NCI-H524 (cell line): ENCODE data around the gene FBXO24.
"Not testable (repeated sequence)": the region's sequence is repeated elsewhere in the genome, so short reads cannot be mapped to it uniquely, and the experiment has no call there.

ENCODE experiments used
- DNase-seq, 2 experiments: peaks; one replicate each; lab custom pipeline; 2025; lab: John Stamatoyannopoulos, UW

FBXO24 gene, protein sequence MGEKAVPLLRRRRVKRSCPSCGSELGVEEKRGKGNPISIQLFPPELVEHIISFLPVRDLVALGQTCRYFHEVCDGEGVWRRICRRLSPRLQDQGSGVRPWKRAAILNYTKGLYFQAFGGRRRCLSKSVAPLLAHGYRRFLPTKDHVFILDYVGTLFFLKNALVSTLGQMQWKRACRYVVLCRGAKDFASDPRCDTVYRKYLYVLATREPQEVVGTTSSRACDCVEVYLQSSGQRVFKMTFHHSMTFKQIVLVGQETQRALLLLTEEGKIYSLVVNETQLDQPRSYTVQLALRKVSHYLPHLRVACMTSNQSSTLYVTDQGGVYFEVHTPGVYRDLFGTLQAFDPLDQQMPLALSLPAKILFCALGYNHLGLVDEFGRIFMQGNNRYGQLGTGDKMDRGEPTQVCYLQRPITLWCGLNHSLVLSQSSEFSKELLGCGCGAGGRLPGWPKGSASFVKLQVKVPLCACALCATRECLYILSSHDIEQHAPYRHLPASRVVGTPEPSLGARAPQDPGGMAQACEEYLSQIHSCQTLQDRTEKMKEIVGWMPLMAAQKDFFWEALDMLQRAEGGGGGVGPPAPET

DNA sequence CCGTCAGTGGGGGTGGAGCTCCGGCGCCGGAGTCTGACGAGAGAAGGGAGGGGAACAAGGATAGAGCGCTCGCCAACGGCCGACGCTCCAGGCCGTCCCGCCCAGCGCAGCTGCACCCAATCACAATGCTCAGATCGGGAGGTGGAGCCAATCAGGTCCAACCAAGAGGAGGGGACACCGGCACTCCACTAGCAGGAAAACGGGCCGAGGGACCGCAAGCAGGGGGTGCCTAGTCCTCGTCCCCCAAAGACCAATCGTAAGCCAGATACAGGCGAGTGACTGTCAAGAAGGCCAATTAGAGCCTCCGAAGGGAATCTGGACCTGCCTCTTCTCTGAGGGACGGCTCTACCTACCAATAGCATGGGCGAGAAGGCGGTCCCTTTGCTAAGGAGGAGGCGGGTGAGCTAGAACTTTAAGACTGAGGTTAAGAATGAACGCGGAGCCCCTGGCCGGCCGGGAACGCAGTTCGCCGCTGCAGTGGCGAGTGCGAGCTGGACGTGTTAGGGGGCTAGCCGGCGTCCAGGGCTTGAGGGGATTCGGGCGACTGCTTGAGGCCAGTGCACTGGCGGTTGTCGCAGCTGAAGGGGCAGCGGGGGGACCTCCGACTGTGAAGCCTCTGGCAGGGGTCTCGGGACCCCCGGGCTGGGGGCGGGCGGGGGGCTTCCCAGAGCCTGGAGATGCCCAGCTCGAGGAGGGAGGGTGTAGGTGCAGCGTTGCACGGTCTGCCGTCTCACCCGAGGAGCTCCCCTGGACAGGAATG lies at the start of gene FBXO24:
Gene FBXO24, plus strand, starts transcription at position 63 of the 760 bp plus-strand sequence. Its CDS starts 298 bp downstream, at position 361.
- DNase-seq: peak; percentile 99

DNA sequence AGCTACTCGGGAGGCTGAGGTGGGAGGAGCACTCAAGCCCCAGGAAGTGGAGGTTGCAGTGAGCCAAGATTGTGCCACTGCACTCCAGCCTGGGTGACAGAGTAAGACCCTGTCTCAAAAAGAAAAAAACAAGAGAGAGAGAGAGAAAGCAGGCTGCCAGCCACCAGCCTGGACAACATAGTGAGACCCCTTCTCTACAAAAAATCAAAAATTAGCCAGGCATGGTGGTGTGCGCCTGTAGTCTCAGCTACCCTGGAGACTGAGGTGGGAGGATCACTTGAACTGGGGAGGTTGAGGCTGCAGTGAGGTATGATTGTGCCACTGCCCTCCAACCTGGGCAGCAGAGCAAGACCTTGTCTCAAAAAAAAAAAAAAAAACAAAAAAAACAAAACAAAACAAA lies 49.4 kb upstream of the FBXO24 start:
- DNase-seq: not testable (repeated sequence)

- no peak for DNase-seq
Measured at GRCh38 chr7:100538348-100538653, 47.8 kb upstream of the FBXO24 start.

GRCh38 chr7:100538654-100539435 lies 47.3 kb upstream of the FBXO24 start, which contains the start of gene AGFG2:
TSS of gene AGFG2 (plus strand) at chr7:100539203. CDS start at chr7:100539347, 144 bp downstream.
- peak; percentile 98 to 99 for DNase-seq

- DNase-seq: no peak
Measured at GRCh38 chr7:100539436-100540006, 46.6 kb upstream of the FBXO24 start.

DNA sequence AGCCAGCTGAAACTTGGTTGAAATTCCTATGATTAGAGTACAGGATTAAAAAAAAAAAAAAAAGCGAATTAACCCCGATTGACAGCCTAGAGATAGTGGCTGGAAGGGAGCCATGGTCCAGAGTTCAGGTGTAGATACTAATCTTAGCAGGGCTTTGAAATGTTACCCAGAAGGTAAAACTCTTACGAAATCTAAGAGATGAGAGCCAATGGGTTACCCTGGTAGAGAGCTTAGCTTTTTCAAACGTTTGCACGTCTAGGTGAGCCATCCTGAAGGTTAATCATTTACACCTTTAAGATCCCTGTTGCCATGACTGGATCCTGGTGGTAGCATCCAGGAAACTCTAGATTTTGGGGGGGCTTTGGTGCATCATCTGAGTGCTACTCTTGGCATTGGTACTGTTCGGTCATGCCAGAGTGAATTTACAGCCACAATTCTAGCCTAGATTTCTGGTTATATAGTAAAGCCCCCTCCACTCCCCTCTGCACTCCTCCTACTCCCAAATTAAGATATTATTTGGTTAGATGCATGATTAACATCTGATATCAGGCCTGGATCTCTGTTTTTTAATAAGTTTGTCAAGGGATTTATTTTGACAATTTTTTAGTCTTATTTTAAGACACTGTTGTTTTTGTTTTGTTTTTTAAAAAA lies 45.9 kb upstream of the FBXO24 start:
- DNase-seq: no peak

- not testable (repeated sequence) for DNase-seq
Measured at GRCh38 chr7:100541309-100541708, 44.8 kb upstream of the FBXO24 start.

GRCh38 chr7:100543586-100543985 lies 42.5 kb upstream of the FBXO24 start:
- no peak for DNase-seq

DNA sequence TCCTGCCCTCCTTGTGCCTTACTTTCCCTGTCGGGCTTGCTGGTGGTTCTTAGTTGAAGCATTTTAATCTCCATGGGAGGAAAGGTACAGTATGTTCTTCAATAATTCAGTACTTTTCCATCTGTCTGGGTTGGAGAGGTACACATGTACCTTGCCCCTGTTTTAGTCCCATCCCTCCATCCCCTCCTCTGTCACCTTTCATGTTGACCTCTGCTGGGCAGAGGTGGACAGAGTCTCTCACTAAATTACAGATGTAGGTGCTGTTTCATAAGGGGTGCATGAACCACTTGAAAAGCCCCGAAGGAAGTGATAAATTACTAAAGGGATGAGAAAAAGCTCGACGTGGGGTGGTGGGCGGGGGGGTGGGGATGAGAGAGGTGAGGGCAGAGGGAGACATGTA lies 41.7 kb upstream of the FBXO24 start:
- DNase-seq: no peak

DNA sequence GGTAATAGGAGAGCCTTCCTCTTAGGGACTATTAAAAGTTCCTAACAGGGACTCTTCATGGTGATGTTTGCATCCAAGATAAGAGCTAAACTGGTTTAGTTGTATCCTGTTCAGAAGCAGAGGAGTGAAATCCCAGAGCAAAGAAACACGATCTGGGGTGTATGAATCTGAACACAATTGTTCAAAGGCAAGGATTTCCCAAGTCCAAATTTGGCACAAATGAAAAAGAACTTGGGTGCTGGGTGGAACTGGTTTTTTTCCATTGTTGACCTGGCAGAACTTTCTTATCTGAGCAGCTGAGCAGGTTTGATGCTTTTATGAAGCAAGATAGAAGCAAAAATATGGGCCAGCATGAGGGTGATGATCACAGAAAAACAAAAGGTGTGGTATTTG lies 41.2 kb upstream of the FBXO24 start:
- no peak for DNase-seq

DNA sequence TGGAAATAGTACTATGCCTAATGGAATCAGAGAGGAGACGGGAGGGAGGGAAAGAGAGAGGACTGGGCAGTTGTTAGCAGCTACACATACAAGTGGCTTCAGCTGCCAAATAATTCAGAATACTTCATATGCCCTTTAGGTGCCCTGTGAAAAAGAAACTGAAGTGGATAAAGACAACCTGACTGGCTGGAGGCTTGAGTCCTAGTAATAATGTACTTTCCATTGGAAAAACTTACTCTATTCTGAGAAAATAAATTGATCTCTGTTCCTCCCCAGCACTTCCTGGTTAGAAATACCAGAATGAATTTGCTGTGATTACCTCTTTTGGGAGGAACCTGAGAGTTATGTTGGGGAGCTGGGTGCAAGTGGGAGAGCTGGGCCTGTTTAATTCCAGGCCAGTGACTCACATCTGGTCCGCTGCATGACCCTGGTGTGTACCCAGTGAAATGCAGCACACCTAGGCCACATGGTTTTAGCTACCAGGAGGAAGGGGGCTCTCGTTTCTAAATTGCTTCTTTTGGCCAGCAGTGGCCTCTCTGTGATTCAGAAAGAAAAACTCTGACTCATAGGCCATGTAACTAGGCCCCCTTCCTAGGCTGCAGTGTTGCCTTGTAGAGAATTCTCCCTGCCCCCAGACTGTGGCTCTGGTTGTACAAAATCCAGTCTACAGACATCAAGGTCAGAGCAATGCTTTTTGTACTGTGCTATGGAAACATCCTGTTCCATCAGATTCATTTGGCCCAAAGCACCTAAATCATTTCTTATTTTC lies 40.6 kb upstream of the FBXO24 start:
- no peak for DNase-seq

DNA sequence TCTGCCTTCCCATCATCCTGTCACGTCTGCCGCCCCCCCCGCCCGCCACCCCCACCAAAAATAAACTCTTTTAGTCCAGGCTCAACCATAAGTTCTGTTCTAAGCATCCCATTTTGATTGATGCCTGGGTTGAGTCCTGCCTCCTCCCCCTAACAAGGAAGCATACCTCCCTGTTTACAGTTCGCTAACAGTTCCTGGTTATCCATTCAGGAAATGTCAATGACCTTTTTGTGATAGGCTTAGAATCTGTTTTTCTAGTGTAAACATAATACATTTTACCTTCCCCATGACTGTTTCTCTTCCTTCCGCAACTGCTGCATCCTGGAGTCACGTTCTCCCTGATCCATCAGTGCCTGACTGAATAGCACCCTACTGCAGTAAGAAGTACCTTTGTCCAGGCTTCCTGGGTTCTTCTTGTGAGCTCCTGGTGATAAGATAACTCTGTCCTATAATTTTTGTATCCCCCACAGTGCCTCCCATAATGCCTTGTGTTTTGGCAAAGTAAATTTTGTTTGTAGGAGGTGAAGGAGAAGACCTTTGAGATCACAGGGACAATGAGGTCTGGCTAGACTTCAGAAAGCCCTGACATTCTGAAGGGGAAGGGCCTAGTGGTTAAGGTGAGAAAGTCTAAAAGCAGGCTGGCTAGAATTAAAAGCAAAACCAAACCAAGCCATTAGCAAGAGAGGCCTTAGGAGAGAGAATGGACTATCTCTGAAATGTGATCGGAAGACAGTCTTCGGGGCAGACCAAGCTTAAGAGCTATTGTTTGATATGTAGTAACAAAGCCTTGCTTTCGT lies 39.8 kb upstream of the FBXO24 start:
- no peak for DNase-seq

DNA sequence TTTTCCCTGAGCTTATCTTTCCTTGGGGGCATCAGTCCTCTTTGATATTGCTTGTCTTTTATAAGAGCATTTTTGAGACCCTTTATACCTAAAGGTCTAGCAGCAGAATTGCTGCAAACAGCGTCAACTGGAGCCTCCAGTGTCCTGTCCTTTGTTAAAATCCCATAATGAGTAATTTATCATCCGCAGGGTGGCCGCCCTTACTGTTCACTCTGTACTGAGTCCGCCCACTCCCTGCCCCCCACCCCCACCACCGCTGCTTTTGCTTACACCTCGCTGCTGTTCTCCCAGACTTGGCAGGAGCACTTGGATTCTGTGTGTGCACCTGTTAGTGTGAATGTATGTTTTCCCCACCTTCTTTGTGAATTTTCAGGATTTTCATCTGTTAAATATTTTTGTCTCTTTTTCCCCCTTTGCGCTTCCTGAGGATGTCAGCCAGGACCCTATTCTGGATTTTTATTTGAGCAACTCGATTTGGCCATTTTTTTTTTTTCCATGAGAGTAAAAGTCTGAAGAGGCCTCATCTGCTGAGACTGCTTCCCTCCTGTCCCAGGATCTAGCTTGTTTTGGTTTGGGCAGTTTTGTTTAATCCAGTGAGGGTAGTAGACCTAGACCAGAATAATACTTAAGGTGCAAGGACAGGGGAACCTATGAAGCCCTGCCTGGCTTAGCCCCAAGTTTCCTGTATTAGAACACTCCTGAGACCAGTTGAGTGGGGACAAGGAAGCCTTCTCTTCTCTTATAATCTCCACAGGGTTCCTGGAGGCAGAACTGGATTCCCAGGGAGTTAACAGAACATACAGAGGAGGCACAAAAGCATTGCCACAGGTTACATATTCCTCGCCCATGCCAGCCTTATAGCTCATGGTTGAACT lies 39.0 kb upstream of the FBXO24 start:
- no peak for DNase-seq

GRCh38 chr7:100547872-100548271 lies 38.3 kb upstream of the FBXO24 start:
- no peak for DNase-seq

DNA sequence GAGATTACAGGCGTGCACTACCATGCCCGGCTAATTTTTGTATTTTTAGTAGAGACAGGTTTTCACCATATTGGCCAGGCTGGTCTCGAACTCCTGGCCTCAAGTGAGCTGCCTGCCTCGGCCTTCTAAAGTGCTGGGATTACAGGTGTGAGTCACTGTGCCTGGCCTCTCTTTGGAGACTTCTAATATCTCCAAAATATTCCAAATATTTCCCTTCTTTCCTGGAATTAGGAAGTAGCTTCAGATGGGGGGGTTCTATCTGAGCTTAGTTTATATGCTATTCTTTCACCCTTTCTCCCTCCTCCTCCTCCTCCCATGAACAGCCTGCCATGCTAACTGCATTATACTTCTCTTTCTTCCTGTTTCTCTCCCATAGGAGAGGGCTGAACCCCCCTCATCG lies 37.7 kb upstream of the FBXO24 start:
- DNase-seq: not testable (repeated sequence)

- no peak for DNase-seq
Measured at GRCh38 chr7:100552532-100552931, 33.6 kb upstream of the FBXO24 start.

GRCh38 chr7:100553032-100553431 lies 33.1 kb upstream of the FBXO24 start:
- DNase-seq: no peak

GRCh38 chr7:100555701-100556100 lies 30.4 kb upstream of the FBXO24 start:
- no peak for DNase-seq

DNA sequence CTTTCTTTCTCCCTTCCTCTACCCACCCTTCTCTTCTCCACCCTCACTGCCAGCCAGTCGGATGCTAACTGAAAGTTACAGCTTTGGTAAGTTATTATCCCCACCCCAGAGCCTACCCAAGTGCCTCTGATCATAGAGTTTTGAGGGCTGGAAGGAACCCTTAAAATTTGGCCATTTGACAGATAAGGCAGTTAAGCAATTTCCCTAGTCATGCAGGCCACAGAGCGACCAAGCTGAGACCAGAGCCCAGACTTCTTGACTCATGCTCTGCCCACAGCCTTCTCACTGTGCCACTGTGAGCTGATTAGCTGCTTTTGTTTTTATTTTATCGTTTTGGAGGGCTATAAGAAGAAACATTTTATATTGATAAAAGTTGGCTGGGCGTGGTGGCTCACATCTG lies 29.6 kb upstream of the FBXO24 start:
- DNase-seq: no peak
